DMS53 (cell line): ENCODE measurements around the gene CFAP410.
A peak's percentile ranks its signal among the peaks of the same experiment; 100 is the strongest.
"Not testable (repeated sequence)": the region's sequence is repeated elsewhere in the genome, so short reads cannot be mapped to it uniquely, and the experiment has no call there.

Experiments
- DNase-seq: peaks from one replicate; lab custom pipeline; 2025; lab: John Stamatoyannopoulos, UW

Gene CFAP410

DNA sequence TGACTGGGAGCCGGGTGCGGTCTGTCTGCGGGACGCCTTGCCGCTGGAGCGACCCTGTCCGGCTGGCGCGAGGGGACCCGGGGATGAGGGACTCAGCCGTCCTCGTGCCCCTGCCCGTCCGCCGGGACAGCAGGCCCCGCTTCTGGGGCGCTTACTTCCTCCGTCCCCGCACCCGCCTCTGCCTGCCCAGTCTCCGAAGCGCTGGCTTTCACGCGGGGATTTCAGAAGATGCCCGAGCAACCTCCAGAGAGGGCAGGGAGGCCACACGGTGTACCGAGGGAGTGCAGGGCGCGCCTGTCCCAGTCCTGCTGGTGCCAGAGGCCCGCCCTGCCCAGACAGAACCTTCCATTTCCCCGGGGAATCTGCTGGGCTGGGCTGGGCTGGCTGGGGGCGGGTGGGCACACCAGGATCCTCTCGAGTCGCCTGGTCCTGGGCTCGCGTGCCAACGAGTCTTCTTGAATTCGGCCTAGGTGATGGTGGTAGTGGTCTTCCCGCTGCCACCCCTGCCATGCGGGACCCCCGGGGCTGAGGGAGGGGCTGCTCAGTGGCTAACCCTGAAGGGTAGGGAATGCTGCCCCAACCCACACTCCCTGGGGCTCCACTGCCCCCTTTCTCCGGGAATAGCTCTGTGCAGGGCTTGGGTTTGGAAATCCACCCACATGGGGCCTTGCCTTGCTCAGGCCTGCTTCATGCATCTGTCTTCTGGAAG is 11.7 kb upstream of the CFAP410 start:
- no peak for DNase-seq

DNA sequence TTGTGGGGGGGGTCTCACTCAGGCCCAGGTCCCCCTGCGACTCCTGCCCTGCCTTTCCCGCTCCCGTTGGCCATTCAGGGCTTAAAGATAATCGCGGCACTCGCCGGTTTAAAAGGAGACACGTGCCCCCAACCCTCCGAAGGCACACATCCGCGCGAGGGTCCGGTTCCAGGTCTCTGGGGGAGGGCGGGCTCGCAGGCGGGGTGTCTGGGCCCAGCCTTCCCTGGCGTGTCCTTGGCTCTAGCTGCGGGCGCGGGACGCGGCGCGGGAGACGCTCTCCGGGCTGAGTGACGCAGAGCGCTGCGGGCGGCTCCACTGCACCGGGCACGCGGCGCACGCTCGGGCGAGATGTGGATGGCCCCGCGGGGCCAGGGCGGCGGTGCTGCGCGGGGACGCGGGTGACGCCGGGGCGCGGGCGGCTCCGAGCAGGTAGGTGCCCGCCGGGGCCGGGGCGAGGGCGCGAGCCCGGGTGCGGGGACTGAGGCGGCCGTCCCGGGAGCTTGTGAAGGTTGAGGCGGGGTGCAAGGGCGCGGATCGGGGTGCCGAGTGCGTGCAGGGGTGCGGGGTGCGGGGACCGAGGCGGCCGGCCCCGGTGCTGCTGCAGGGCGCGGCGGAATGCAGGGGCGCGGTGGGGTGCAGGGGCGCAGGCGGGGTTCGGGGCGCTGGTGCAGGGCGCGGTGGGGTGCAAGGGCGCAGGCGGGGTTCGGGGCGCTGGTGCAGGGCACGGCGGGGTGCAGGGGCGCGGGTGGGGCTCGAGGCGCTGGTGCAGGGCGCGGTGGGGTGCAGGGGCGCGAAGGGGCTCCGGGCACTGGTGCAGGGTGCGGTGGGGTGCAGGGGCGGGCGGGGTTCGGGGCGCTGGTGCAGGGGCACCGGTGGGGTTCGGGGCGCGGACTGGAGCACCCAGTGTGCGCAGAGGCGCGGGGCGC is 10.9 kb upstream of the CFAP410 start:
- DNase-seq: no peak

DNA sequence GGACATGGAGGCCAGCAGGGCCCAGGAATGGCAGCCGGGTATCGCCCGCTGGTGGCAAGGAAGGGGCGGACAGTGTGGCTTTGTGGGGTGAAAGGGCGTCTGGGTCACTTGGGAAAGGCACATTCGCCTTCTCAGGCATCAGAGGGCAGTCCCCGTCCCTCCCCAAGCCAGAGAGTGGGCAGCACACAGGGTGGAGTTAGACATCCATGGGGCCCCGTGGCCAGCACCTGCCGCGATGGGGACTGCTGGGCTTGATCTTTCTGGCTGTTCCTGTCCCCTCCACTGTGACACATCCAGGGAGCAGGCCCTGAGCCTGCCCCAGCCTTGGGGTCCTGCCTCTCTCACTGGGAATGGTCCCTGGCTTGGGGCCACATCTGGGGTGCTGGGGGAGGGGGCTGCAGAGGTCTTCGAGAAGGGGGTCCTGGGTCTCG is 10.2 kb upstream of the CFAP410 start:
- no peak for DNase-seq

DNA sequence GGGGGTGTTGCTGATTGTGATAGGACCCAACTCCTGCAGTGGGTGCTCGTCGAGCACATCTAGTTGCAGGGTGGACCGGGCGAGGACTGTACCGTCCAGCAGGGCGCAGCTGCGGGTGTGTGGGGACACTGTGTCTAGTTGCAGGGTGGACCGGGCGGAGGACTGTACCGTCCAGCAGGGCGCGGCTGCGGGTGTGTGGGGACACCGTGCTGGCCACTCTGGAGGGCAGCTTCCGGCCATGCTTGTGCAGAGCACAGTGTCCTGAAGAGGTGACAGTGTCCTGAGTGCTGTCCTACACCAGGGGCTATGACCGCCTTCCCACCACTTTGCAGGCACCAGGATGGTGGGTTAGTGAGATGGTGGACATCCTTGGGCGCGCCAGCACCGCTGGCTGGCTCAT is 9.7 kb upstream of the CFAP410 start:
- DNase-seq: no peak

DNA sequence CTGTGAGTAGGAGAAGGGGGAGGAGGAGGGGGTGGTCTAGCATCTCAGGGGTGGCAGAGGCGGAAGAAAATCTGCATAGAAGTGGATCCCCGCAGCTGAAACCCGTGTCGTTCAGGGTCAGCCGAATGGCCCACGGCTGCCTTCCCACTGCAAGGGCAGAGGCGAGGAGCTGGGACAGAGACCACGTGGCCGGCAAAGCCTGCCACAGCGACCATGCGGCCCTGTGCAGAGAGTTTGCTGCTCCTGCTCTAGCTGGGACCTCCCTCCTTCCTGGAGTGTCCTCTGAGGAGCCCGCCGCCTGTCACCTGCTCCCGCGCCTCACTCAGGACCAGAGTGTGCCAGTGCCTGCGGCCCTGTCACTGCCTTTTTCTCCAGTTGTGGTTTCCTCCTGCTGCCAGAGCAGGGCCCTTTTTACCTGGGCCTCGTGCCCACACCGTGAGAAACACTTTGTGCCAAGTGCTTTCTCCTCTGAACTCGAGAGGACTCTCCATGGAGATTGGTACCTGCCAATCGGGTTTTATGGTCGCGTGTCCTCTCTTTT is 8.8 kb upstream of the CFAP410 start:
- DNase-seq: peak; percentile 58

DNA sequence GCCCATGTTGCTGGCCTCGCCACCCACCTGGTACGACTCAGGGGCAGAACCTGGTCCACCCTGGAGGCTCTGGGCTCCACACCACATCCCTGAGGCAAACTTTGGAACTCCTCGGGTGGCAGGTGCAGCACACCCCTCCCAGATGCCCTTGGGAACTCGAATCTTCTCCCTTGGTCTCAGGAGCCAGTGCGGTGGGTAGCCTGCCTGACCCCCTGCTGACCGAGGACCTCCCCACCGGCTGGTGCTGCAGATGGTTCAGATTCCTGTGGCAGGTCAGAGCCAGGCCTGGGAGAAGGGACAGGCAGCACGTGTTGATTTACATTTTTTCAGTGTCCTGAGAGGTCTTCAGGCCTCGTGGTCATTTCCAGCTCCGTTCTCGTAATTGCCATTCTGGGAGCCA is 6.3 kb upstream of the CFAP410 start:
- no peak for DNase-seq

DNA sequence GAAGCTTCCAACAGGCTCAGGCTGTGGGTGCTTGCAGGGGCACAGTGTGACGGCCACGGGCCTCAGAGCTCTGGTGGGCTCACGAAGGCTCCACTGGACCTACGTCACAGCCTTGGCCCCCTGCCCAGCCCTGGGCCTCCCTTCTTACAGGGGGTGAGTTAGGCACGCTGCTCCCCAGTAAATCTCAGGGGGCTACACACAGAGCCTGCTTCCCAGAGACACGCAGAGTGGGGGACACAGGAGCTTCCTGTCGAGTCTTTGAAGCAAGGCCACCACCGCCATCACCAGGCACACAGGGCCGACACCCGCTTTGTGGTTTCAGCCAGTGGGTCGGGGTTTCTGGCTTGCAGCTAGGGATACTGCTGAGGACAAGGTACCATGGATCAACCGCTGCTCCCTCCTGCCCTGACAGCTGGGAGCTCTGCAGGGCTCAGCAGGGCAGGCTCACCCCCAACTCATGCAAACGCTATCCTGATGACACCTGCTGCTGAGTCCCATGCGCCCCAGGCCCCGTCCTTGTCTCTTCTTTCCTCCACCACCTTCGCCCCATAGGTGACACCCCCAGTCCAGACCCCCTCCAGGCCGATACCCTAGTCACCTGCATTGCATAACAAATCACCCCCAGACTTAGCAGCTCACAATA is 5.5 kb upstream of the CFAP410 start:
- no peak for DNase-seq

DNA sequence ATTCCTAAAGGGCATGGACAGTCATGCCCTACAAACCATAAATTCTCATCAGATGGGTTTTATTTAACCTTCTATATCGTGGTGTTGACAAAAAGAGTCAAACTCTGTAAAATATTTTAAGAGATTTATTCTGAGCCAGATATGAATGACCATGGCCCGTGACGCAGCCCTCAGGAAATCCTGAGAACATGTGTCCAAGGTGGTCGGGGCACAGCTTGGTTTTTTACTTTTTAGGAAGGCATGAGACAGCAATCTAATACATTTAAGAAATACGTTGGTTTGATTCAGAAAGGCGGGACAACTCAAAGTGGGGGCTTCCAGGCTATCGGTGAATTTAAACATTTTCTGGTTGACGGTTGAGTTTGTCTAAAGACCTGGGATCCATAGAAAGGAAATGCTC is 3.8 kb upstream of the CFAP410 start:
- not testable (repeated sequence) for DNase-seq

DNA sequence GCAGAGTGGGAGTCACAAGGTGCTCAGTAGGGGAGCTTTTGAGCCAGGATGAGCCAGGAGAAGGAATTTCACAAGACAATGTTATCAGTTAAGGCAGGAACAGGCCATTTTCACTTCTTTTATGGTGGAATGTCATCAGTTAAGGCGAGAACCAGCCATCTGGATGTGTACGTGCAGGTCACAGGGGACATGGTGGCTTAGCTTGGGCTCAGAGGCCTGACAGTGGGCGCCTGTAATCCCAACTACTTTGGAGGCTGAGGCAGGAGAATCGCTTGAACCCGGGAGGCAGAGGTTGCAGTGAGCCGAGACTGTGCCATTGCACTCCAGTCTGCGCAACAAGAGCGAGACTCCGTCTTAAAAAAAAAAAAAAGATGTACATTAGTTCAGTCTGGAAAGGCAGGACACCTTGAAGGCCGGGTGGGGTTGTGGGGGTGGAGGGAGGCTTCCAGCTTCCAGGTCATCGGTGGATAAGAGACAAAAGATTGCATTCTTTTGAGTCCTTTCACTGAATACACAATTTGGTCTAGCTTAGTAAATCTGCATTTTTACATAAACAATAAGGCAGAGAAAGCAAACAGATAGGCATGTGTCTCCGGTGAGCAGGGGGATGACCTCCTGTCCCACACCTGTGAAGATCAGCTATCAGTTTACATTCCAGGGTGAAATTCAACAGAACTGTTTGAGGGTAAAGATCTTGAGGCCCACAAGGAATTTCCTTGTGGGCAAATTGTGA is 2.7 kb upstream of the CFAP410 start:
- not testable (repeated sequence) for DNase-seq

DNA sequence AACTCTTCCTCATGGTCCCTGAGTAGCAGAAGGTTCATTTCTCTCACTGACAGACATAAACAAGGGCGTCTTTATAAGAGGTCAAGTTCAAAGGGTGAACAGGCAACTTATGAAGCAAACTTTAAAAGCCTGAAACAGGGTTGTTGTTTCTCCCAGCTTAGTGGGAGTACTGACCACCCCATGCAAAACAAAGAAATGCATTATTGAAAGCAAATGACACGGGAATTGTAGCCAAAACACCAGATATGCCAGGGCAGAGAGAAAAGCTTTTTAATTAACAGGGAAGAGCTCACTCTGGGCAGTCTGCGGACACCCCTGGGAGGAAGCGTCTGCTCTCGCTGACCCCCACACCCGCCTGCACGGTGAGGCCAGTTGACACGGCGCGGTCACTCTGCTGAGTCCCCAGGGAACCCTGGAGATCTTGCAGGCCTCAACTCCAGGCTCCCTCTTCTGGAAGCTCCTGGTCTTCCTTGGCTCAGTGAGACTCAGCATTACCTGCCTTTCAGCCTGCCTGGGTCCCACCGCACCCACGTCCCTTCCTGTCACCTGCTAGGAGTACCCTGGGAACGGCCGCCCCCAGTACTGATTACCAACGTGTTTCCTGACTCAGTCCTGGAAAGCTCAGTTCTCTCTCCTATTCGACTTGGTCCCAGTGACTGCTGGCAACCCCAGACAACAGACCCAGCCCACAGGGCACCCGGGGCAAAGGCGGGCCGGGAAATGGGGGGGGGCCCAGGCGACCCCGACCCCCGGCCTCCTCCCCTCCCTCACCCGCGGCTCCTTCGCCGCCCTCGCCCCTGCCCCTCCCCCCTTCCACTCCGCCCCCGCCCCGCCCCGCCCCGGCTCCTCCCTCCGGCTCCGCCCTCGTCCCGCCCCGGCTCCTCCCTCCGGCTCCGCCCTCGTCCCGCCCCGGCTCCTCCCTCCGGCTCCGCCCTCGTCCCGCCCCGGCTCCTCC is 972 bp downstream of the CFAP410 start:
- peak; percentile 70 for DNase-seq

DNA sequence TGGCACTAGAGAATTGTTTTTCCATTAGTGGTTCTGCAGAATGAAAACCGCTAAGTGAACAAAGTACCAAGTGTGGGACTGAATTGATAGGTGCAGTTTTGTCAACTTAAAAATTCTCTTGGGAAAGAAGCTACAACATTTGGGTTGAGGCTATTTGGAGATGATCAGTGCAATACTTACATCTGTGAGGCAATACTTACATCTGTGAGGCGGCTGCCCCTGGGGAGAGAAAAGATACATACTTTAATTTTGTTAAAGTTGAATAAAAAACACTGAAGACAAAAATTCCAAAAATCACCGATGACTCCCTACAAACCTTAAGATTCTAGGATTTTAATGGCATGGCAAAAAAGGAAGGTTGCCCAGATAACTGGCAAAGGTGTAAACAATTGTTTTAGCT is 1.7 kb downstream of the CFAP410 start:
- DNase-seq: no peak

DNA sequence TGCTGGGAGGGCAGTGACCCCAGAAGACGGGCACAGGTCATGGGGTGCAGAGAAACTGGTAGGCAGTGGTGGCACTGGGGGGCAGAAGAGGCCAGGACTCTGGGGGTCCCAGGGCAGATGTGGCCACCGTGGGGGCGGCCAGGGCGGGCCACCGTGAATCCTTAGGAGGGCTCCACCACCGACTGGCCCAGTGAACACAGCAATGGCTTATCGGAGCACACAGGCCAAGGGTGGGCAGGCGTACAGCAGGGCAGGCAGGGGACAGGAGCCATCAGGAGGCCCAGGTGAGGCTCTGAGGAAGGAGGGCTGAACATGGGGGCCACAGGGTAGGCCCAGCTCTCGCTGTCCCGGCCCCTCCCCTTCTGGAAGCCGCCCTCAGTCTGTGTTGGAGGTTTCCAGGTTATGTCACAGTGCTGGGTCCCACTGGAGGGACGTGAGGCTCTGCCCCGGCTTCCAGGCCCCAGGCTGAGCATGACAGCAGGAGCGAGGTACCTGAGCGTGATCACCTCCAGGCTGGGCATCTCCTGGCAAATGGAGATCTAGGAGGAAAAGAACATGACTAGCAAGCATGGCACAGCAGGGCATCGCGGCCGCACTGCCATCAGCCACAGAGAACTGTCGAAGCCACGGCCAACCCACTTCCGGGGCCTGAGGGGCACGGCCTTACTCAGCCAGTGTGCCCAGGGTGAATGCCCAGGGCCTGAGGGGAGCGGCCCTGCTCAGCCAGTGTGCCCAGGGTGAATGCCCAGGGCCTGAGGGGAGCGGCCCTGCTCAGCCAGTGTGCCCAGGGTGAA is 3.7 kb downstream of the CFAP410 start:
- no peak for DNase-seq

DNA sequence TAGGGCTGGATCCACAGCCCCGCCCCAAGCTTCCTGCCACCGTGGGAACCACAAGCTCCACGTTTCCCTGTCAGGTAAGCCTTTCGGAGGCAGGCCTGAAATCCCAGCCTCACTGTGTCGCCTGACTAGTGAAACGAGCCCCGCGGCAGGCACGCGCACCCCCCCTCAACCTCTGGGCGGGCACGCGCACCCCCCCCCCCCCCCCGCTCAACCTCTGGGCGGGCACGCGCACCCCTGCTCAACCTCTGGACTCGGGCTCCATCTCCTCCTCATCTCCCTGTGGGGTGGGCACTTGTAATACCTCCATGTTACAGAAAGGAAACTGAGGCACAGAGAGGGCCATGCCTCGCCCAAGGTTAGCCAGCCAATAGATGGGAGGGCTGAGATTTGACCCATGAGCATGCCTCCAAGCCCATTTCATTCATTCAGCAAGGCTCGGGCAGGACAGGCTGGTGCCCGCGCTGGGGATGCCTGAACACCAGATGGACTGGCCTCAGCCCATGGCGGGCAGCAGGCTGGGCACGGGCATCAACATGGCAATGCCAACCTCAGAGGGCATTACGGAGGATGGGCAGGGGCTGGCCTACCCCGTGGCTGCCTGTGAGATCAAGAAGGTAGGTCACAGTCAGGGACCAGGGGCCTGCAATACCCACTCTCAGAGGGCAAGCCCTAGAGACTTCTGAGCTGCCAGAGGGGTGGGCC is 4.7 kb downstream of the CFAP410 start:
- peak; percentile 87 for DNase-seq

DNA sequence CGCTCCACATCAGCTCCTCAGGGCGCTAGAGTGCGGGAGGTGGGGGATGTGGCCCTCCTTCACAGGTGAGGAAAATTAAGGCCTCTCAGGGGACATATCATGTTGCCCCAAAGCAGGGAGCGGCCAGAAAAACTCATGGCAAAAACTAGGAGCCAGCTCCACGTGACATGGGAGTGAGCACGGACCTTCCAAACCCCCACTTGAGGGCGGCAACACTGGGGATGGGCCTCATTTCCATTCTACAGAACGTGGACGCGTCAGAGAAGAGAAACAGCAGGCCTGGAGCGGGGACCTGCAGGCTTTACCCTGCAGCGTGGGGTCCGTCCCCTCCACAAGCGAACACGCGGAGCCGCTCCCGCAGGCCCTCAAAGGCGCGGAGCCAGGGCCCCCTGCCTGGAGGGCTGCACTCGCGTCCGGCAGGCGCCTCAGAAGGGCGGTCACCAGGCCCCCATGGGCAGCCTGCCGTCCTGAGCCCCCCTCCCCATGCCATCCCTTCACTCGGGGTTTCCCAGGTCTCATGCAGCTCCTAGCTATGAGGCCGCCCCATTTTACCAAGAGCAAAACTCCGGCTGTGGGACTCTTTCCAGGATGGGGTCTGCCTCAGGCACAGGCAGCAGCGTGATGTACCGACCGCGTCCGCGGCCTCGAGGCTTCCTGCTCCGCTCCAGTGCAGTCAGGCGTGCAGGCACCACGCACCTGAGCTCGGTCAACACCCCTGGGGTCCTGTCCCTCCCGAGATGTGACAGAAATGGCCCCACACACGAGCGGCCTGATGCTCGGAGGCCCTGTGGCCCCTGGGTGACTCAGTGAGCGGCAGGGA is 5.5 kb downstream of the CFAP410 start:
- DNase-seq: no peak

DNA sequence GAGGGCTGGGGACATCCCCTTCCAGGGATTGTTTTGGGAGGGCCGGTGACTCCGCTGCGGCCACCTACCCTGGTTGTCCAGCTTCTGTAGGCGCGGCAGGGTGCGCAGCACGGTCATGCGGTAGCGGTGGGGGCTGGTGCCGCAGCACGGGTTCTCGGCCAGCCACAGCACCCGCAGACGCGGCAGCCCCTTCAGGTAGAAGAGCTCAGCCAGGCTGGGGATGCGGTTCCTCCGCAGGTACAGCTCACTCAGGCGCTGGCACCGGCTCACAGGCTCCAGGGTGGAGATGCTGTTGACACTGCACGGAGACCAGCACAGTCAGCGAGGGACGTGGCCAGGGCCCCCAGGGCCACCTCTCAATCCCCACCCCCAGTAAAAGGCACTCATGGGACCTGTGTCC is 6.2 kb downstream of the CFAP410 start:
- DNase-seq: no peak

DNA sequence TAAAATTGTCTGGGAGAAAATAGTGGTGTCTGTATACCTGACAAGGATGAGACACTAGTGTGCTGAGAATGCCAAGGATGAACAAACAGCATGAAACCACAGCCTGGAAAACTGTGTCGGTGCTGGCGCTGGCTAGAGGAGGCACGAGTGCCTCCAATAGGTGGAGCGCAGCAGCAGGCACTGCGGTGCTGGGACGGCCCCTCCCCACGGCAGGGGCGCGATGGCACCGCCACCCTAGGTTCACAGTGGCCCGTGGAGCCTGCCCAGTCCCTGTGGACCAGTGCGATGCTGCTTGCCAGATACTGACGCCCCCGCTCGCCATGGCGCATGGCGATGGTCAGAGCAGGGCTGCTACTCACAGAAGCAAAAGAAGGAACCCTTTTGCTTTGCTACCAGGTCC is 6.8 kb downstream of the CFAP410 start:
- DNase-seq: no peak

DNA sequence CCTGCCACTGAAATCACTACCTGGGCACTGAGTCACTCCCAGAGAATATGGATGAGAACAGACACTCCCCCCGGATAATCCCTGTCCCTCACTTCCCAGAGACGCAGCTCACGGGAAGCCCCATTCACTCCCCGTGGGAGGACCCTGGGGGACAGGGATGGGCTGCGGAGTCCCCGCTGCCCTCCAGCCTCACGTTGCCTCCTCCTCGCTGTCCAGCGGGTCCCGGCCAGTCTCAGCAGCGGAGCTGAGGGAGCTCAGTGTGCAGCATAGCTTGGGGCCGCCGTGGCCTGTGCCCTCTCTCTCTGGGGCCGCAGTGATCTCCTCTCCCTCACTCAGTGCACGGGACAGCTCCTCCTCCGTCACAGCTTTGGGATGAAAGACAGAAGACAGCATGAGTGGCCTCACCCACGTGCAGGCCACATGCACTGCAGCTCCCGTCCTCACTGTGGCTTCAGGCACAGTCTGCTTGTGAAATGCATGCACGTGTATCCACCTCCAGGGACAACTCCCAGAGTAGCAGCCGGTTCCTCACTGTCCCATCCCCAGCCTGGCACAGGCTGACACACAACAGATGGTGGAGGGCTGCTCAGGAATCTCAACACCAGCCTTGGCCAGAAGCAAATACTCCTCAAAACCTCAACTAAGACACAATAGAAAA is 7.4 kb downstream of the CFAP410 start:
- DNase-seq: peak; percentile 23

DNA sequence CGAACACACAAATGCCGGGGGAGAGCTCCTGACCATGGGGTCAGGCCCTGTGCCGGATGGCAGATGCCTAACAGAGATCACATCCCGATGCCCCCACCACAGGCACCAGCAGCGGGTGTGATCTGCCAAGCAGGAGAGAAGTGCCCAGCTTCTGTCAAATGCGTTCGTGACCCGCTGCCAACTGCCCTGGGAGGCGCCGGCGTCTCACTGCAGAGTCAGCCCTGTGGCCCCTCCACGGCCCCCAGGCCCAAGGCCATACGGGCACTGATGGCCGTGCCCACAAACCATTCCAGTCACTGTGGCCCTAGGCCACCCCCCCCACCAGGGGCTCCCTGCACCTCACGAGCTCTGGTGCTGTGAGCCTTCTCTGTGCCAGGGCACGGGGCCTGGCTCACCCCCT is 8.0 kb downstream of the CFAP410 start:
- no peak for DNase-seq
